Ishikawa (cell line): ENCODE results near the gene EPAS1.

Experiments used
- CEBPB ChIP-seq: IDR thresholded peaks from 2 replicates; pipeline ENCODE4 v1.6.1; 2012
- CREB1 ChIP-seq: IDR thresholded peaks from 2 replicates; pipeline ENCODE4 v1.6.1; 2012; ENCODE audit warnings: low read depth
- EGR1 ChIP-seq: IDR thresholded peaks from 2 replicates; pipeline ENCODE4 v1.6.1; 2012
- EP300 ChIP-seq: IDR thresholded peaks from 2 replicates; pipeline ENCODE4 v1.6.1; 2012; ENCODE audit warnings: borderline replicate concordance
- FOXM1 ChIP-seq: IDR thresholded peaks from 2 replicates; pipeline ENCODE4 v1.6.1; 2012; ENCODE audit warnings: low read depth, borderline replicate concordance
- MAX ChIP-seq: IDR thresholded peaks from 2 replicates; pipeline ENCODE4 v1.6.1; 2012
- NFIC ChIP-seq: IDR thresholded peaks from 2 replicates; pipeline ENCODE4 v1.6.1; 2012
- RAD21 ChIP-seq: IDR thresholded peaks from 2 replicates; pipeline ENCODE4 v1.6.1; 2012; ENCODE audit warnings: low read depth
- TAF1 ChIP-seq: IDR thresholded peaks from 2 replicates; pipeline ENCODE4 v1.6.1; 2012; ENCODE audit warnings: low read depth, mild to moderate bottlenecking
- TCF12 ChIP-seq: IDR thresholded peaks from 2 replicates; pipeline ENCODE4 v1.6.1; 2012; ENCODE audit warnings: low read depth
- TEAD4 ChIP-seq: IDR thresholded peaks from 2 replicates; pipeline ENCODE4 v1.6.1; 2012
- YY1 ChIP-seq: IDR thresholded peaks from 2 replicates; pipeline ENCODE4 v1.6.1; 2012; ENCODE audit warnings: low read depth
- ZBTB7A ChIP-seq: IDR thresholded peaks from 2 replicates; pipeline ENCODE4 v1.6.1; 2012; ENCODE audit warnings: low read depth
- TF ChIP-seq, protein P1 (sequence below): IDR thresholded peaks from 2 replicates; pipeline ENCODE4 v1.6.1; 2012
- TF ChIP-seq, protein P2 (sequence below): IDR thresholded peaks from 2 replicates; pipeline ENCODE4 v1.6.1; 2012; ENCODE audit warnings: low read depth, mild to moderate bottlenecking

Gene EPAS1

DNA sequence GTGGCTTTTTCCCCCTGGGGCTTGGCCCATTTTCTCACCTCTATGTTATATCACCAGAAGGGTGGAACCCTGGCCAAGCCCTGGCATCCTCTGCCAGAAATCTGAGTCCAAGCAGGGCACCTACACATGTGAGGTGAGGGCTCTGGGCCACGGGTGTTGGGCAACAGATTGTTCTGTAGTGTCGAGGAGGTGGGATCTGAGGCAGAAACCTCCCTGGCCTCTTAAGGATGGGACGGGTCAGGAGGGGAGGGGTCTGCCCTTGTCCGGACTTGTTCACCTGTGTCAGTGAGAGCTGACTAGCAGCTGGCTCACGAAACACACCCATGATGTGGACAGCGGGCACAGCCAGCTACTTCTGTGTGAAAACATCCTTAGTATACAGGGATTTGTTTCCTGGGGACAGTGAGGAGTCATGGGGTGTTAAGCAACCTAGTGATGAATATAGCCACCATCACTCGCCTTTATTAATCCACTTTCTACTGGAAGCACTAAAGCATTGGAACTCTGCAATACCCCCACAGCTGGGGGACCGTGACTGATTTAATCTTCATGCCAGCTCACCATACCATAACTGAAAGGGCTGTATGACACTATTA is 35.6 kb downstream of the EPAS1 start:
- no peak for TF ChIP-seq CREB1
- TF ChIP-seq YY1: no peak
- TF ChIP-seq, protein P1, sequence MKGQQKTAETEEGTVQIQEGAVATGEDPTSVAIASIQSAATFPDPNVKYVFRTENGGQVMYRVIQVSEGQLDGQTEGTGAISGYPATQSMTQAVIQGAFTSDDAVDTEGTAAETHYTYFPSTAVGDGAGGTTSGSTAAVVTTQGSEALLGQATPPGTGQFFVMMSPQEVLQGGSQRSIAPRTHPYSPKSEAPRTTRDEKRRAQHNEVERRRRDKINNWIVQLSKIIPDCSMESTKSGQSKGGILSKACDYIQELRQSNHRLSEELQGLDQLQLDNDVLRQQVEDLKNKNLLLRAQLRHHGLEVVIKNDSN: no peak
- TF ChIP-seq EGR1: no peak
- no peak for TF ChIP-seq TCF12
- TF ChIP-seq TEAD4: no peak
- TF ChIP-seq CEBPB: no peak
- TF ChIP-seq RAD21: no peak
- no peak for TF ChIP-seq TAF1
- no peak for TF ChIP-seq EP300
- no peak for TF ChIP-seq ZBTB7A

DNA sequence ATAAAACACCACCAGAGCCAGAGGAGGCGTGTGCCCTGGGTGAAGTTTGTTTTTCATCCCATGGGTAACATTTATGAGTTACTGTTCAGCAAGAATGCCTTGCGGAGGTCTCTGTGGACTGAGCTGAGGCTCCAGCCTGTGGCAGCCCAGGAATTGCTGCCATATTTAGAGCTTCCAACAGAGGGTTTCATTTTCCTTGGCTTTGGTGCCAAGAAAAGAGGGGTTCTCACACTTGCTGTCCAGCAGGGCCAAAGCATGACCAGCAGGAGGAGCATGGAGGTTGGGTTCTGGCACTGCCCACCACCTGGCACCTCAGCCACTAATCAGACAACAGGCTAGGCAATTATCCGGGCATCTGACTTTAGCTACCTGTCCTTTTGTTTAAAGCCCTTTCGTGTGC is 36.7 kb downstream of the EPAS1 start:
- TF ChIP-seq TAF1: no peak
- no peak for TF ChIP-seq TEAD4
- no peak for TF ChIP-seq FOXM1
- no peak for TF ChIP-seq MAX
- TF ChIP-seq CEBPB: no peak
- no peak for TF ChIP-seq YY1
- TF ChIP-seq EP300: no peak
- TF ChIP-seq RAD21: peak; percentile 41

GRCh38 chr2:46334389-46335271 is 37.4 kb downstream of the EPAS1 start:
- TF ChIP-seq, protein P1: no peak
- TF ChIP-seq EGR1 (no peak), TCF12 (no peak), CEBPB (no peak), MAX (no peak), NFIC (no peak)
- TF ChIP-seq, protein P2, sequence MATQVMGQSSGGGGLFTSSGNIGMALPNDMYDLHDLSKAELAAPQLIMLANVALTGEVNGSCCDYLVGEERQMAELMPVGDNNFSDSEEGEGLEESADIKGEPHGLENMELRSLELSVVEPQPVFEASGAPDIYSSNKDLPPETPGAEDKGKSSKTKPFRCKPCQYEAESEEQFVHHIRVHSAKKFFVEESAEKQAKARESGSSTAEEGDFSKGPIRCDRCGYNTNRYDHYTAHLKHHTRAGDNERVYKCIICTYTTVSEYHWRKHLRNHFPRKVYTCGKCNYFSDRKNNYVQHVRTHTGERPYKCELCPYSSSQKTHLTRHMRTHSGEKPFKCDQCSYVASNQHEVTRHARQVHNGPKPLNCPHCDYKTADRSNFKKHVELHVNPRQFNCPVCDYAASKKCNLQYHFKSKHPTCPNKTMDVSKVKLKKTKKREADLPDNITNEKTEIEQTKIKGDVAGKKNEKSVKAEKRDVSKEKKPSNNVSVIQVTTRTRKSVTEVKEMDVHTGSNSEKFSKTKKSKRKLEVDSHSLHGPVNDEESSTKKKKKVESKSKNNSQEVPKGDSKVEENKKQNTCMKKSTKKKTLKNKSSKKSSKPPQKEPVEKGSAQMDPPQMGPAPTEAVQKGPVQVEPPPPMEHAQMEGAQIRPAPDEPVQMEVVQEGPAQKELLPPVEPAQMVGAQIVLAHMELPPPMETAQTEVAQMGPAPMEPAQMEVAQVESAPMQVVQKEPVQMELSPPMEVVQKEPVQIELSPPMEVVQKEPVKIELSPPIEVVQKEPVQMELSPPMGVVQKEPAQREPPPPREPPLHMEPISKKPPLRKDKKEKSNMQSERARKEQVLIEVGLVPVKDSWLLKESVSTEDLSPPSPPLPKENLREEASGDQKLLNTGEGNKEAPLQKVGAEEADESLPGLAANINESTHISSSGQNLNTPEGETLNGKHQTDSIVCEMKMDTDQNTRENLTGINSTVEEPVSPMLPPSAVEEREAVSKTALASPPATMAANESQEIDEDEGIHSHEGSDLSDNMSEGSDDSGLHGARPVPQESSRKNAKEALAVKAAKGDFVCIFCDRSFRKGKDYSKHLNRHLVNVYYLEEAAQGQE: no peak

DNA sequence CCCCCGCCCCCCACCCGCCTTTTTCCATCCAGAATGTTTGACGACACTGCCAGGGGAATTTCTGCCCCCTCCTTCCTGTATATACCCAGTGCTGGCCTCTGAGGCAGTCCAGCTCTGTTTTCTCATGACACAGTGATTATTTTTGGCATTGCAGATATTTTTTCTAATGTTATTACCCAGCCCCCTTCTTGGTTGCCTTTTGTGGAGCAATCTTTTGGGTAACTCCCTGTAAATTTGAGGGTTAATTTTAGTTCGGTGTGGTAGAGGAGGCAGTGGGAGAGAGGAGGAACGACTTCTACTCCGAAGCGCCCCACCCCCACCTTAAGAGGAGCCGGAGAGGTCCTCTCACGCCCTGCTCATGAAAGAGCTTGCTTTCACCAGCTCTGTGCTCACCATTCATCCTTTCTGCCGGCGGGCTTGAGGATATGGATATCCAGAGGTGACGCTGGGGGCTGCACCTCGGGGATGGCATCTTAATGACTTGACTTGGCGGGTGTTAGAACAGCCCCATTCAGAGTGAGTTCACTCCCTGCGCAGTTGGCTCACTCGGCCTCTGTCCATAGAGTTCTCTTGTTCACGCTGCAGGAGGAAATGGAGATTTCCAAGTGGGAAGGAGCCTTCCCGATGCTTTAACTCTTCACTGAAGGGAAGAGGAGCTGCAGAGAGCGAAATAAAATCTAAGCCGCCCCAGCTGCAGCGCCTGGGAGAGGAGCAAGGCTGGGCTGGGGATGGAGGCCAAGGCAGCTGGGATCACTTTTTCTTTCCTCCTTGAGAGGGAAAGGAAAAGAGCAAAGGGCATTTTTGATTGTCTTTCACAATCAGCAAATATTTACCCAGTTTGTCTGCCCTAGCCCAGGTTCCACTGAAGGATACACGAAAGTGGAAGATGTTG is 38.4 kb downstream of the EPAS1 start:
- TF ChIP-seq, protein P2: no peak
- TF ChIP-seq FOXM1: no peak
- no peak for TF ChIP-seq RAD21
- TF ChIP-seq TEAD4: no peak
- no peak for TF ChIP-seq TCF12
- TF ChIP-seq EGR1: no peak
- TF ChIP-seq ZBTB7A: no peak
- TF ChIP-seq EP300: no peak
- no peak for TF ChIP-seq YY1
- TF ChIP-seq NFIC: no peak
- TF ChIP-seq CEBPB: no peak
- no peak for TF ChIP-seq MAX
- no peak for TF ChIP-seq CREB1

DNA sequence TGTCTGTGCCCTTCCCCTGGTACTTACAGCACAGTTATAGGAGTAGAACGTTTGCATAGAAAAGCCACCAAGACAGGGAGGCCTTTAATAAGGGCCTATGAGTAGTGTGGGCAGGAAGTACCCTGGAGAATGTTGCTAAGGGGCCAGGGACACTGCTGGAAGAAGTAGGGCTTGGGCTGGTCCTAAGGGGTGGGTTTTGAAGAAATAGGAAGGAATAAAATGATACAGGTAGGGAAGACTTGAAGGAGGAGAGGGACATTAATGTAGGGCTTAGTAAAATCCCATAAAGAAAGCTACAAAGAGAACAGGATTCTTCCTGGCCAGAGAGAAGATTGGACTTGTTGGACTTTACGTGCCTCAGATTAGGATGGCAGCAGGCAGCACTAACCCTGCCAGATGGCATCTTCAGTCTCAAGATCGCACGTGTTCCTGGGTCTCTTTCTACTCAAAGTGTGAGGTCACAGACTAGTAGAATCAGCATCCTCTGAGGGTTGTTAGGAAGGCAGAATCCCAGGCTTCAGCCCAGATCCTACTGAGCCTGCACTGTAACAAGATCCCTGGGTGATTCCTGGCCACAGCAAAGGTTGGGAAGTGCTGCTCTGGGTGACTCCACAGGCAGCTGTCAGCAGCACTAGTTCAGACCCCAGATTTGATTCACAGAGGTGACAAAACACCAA is 39.2 kb downstream of the EPAS1 start:
- TF ChIP-seq TCF12 (no peak), YY1 (no peak), MAX (no peak), RAD21 (no peak), TEAD4 (no peak), NFIC (no peak), EGR1 (no peak), ZBTB7A (no peak)
- TF ChIP-seq, protein P2: no peak
